ENCODE measurements around the gene UNC5C.

GRCh38 chr4:95358421-95358820, 190.4 kb downstream of the UNC5C start:
- TF ChIP-seq CTCF (IDR thresholded peaks at IDR 0.05) (no peak), POLR2AphosphoS5 (IDR thresholded peaks at IDR 0.05) (no peak), POLR2A (IDR thresholded peaks at IDR 0.05) (no peak)

All from breast epithelium (tissue), 3 donors.